DMS79 treated with DMSO at 0.1 percent for 48 hours (cell line): Measurements from ENCODE around the gene OR8D1.

Source experiments
- DNase-seq: peaks from one replicate; lab custom pipeline; 2025; lab: John Stamatoyannopoulos, UW

Gene OR8D1

DNA sequence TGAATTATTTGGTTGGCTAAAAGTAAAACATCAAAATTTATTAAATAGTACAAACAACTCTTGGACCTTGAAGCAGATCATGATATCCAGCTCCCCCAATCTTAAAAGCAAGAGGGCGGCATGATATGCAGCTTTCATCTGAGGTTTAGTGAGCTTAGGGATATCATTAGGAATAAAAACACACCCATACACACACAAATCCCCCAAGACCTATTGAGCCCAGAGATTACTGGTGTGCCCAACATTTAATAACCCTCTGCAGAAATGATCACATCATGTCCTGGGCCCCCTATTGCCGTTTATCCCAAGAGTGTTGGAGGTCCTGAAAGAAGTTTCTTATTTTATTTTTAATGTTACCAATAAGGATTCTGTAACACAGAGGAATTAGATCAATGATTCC is at the start of gene OR8D1:
OR8D1 (minus strand) TSS at position 101 of the 400 bp plus-strand sequence. CDS start 3,183 bp downstream, outside the sequence.
- no peak for DNase-seq

DNA sequence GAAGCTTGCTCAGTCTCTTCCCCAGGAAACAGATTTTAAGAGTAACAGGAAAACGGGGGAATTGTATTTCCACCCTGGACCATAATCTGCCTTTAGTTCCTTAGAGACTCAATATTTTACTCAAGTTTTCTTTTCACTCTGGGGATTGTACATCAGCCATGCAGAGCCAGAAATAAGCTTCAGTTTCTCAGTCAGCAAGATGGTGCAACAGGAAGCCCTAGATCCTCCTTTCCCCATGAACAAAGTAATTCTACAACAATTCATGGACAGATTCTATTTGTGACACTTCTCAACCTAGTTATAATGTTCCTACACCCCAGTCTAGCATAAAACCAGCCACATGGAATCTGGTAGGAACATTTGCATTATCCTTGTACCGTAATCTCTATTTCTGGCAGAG is 45.8 kb upstream of the OR8D1 start:
- DNase-seq, result no peak

DNA sequence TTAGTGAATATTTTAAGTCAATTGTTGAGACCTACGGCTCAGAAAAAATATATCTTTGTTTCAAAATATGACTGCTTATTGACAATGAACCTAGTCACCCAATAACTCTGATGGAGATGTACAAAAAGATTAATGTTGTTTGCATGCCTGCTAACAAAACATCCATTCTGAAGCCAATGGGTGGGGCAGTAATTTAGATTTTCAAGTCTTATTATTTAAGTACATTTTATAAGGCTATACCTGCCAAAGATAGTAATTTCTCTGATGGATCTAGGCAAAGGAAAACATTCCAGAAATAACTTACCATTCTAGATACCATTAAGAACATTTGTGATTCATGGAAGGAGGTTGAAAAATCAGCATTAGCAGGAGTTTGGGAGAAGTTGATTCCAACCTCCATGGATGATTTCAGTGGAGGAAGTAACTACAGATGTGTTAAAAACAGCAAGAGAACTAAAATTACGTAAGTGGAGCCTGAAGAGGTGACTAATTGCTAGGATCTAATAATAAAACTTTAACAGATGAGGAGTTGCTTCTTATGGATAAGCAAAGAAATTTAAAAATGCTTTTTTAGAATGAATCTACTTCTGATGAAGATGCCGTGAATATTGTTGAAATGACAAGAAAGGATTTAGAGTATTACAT is 32.7 kb upstream of the OR8D1 start:
- no peak for DNase-seq

DNA sequence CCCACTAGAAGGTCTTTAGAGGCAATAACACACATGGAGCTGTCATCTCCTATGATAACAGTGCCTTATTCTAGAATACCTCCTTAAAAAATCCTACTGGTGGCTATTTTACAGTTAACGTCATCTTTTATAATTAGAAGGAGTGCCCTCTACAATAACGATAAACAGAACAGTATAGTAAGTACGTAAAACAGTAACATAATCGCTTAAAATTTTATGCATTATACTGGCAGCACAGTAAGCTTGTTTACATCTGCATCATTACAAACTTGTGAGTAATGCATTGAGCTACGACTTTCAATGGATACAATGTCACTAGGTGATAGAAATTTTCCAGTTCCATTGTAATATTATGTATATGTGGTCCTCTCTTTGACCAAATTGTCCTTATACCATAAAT is 30.6 kb upstream of the OR8D1 start:
- no peak for DNase-seq

DNA sequence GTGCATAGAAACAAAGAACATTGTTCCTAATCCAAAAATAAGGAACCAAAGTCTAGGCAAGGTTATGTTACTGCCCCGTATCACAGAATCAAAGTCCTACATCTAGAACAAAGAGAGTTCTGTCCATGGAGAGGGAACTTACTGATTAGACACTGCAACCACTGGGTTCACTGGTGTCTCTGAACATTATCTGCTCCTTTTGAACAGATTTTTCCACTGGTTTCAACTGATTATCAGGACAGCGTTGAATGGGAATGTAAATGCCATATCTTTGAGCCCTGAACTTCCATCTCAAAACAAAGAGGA is 26.3 kb upstream of the OR8D1 start:
- no peak for DNase-seq

DNA sequence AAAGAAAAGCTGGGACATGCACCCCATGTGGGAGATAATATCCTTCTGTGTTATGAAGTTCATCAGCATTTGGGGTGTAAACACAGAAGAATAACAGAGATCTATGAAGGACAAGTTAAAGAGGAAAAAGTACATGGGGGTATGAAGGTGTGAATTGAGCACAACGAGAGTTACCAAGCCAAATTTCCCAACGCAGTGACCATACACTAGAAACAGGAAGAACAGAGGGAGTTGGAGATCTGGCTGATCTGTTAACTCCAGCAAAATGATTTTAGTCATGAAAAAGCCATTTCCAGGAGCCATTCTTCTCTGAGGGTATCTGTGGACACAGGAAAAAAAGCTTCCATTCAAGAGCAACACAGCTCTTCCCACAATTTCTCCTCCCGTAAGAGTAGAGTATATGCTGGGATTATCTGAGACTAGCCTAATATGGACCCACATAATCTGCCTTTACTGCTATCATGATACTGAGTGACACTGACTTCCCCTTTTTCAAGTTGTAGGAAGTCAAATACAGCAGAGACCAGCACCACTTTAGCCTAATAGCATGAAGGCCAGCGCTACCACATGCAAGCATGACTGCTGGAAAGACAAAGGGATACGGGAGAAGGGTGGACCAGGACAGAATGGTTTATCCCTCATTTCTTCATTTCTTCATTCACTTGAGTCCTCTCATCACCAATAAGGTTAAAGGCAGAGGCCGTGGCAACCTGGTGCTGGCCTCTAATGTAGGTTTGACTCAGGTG is 25.8 kb upstream of the OR8D1 start:
- no peak for DNase-seq

DNA sequence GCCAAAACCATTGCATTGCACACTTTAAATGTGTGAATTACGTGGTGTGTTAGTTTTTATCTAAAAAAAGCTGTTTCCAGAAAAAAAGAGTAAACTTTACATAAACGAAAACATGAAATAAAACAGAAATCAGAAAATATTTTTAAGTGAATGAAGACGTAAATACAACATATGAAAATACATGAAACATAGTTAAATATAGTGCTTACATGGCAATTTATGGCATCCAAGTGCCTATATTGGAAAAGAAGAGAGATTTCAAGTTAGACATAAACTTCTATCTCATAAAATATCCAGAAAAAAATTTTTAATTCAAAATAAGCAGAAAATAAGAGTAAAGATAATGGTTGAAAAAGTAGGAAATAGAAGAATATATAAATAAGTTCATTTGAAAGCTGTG is 18.1 kb upstream of the OR8D1 start:
- DNase-seq, result no peak

DNA sequence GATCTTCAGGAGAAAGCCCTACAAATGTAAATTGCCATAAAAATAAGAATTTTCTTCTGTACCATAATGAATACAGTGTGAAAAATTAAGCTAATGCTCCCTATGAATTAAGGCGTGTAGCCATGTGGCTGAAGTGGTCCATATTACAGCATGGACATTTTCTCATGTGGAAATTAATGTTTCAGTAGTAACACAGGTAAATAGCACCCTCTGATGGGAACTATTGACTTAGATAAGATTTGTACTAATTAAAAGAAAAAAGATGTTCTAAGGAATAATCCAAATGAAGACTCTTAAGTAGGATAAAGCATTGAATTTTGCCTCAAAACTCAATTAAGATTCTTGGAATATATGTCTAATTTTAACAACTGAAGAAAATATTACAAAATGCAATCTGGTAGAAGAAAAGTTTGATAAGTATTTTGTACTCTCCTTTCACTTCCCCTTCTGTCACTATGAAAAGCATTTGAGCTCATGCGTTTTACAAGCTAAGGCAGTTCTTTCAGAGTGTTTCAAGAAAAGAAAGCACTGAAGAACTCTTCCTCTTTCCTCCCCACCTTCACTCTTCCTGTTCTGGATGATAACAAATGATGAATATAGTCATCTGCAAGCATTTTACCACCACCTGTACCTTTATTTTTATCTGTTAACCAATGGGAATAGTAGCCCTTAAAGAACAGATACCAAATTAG is 16.2 kb upstream of the OR8D1 start:
- DNase-seq, result no peak

DNA sequence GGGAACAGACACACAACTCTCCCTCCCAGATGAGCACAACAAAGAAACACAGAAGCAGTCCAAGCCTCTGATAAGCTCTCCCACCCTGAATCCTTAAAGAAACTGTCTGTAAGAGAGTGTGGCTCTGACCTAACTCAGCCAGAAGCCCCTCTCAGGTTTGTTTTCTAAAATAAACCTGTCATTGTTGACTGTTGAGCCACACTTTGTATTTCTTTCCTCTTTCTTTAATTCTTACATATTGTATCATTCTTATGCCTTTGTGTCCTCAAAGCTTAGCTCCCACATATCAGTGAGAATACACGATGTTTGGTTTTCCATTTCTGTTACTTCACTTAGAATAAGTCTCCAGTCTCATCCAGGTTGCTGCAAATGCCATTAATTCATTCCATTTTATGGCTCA is 14.0 kb upstream of the OR8D1 start:
- DNase-seq, result no peak

DNA sequence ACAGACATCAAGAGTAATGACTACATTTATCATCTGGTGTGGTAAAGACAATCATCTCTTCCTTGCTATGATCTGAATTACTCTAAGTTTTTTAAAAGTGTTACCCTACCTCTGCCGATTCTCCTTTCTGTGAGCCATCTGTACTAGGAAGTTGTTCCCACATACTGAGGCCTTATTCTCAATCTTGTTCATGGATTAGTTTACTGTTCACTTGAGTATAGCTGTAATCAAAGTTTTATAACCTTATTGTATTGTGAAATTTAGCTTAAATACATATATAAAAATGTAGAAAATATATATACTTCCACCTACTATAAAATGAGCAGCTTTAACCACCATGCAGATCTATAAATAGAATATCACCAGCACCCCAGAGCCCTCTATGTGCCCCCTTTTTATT is 8.6 kb upstream of the OR8D1 start:
- no peak for DNase-seq

DNA sequence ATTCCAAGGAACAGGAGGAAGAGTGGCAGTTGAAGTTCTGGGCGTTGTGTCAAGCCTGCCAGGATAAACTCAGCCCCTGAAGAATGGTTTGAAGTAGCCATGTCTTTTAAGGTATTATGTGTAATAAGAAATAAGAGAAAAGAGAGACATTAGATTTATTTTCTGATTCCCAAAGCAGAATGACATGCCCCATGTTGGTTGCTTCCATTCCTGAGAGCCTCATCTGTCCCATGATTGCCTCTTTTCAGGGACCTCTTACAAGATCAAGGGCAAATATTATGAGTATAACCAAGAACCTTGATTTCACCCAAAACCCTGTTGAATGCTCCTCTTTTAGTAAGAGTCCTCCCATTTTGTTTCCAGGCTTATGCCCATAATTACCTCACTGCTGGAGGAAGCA is 6.3 kb upstream of the OR8D1 start, which contains the start of gene OR8D2:
OR8D2 (minus strand) TSS at position 101 of the 400 bp plus-strand sequence; CDS start at position 101, 0 bp downstream.
- no peak for DNase-seq

DNA sequence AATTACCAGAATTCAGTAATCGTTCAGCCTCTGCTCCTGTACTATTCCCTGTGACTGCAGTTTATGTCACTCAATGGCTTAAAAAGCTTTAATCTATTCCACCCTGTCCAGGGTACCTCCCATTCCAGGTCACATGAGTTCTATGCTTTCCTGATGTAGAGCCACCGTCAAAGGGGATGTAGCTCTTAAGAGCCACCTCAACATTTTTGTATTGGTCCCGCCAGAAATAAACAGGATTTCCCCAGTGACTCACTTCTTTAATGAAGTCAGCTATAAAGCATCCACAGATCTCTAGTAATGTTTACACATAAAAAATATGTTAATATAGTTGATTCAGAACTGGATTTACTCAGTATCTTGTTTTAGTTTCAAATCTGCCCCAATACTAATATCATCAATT is 1.3 kb upstream of the OR8D1 start:
- DNase-seq, result no peak

DNA sequence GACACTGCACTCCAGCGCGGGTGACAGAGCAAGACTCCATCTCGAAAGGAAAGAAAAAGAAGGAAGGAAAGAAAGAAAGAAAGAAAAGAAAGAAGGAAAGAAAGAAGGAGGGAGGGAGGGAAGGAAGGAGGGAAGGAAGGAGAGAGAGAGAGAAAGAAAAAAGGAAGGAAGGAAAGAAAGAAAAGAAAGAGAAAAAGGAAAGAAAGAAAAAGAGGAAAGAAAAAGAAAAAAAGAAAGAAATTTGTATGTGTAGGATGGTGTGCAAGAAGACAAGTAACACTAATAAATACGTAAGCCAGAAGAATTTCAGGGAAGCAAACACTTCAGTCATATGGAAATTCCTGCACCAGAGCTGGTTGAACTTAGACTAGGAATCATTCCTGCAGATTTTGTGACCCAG is 618 bp downstream of the OR8D1 start:
- DNase-seq, result no peak

DNA sequence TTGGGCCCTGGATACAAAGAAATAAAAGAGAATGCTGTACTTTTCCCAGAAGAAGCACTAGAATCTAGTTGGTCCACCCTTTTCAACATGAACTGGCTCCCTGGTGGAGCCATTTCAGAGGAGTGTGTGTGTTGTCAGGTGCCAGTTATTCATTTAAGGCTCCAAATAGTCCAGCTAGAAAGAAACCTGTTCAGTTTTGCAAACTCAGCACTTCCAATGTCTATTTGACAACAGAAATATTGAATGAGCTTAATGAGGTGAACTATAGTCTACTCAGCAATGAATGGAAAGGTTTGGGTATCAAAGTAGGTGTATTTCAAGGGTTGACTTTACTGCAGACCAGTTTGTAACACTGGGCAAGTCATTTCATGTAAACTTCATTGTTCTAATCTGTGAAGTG is 2.1 kb downstream of the OR8D1 start:
- DNase-seq, result no peak

DNA sequence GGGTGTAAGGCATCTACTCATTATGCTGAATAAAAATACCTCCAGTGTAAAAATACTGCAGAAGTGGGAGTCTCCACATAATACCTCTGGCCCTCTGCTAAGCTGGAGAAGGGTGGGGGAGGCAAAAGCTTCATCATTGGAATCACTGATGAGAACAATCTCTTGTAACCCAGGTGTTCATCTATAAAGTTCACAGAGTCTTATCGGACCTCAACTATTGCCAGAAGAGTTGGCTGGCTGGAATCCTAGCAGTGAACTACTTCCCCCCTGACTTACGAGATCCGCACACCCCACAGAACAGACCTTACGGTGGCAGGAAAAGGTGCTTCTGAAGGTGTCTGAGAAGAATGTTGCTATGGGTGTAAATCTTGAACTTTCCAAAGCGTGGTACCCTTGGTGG is 2.5 kb downstream of the OR8D1 start:
- no peak for DNase-seq

DNA sequence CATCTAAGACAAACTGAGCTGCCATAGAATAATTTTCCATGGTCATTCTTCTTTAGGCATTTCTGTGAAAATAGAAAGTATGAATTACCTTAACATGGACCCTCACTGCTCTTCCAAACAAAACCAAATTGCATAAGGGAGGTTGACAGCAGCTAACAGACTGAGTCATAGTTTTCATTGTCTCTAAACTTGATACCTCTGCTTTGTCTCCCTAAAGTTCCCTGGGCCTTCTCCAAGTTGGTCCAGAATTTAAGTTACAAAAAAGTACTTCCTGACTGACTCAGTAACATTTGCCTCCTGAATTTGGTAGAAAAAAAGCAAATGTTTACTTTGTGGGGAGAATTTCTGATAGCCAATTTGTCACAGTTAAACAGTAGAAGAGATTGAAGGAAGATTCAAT is 3.0 kb downstream of the OR8D1 start:
- DNase-seq, result no peak

DNA sequence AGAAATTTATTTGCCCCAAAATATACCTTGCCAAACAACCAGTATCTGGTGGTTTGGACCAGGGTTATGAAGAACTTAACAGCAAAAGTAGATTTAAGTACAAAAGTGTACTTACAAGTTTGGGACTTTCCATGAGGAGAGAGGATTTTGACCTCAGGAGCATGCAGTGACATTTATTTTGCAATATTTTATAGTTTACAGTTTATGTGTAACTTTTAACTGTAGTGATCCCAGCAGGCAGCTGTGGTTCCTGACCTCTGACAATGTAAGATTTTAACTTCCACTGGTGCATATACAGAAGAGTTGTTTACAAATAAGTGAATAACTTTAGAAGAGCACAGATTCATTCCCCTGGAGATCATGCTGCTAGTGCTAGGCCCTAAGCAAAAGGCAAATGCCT is 6.7 kb downstream of the OR8D1 start:
- DNase-seq, result no peak

DNA sequence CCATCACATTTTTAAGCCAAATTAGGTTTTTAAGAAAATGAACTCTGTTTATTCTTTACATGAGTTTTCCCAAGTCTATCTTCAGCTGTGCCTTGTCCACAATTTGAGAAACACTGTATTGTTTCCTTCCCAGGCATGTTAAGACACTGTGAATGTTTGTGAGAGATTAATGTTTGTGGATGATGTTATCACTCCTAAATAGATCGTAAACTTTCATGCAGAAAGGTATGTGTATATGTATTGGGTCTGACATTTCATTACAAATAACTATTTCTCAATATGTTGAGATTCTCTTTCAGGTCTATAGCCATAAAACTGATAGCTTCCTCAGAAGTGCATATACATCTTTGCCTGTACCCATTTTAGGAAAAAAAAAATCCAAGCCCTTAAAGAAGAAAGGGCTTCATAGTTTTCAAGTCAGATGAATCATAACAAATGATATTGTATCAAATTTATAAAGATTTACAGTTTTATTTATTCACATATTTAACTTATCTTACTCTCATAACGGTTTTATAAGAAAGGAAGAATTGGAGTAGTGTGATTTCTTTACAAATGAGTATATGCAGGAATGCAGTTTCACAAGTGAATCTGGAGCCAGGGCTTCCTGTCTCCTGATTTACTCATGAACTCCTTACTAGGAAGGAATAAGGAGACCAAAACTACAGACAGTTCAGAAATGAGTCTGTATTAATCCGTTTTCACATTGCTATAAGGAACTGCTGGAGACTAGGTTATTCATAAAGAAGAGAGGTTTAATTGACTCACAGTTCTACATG is 11.2 kb downstream of the OR8D1 start:
- DNase-seq, result no peak

DNA sequence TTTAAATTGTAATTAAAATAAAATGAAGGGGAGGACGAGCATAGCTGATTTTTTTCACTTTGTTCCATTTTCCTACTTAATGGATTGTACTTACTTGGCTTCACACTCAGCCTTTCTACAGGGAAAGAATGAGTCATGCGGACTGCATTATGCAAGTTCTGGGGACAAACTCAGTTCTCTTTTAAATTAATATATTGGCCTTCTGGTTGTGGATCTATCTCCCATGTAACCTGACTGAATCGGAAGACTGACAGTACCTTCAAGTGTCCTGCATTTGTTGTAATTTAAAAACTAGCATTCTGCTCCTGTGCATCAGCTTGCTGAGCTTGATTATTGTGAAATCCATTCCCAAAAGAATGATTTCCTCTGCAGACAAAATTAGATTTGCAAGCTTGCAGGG is 12.2 kb downstream of the OR8D1 start:
- DNase-seq, result no peak

DNA sequence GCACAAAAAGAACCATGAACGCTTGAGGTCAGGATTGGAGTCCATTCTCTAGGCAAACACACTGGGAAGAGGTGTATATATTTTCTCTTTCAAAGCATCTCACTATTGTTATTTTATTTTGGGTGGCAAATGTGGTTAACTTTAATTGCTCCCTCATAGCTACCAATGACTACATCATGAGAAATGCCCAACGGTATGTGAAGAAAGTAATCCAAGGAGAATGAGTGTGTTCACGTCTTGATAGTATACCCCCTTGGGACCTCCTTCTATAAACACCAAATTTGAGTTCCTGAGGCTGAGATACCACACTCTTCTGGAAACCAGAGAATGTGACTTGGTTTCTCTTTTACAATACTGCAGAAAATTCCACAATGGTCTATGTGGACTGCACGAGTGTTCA is 15.8 kb downstream of the OR8D1 start:
- DNase-seq, result no peak

DNA sequence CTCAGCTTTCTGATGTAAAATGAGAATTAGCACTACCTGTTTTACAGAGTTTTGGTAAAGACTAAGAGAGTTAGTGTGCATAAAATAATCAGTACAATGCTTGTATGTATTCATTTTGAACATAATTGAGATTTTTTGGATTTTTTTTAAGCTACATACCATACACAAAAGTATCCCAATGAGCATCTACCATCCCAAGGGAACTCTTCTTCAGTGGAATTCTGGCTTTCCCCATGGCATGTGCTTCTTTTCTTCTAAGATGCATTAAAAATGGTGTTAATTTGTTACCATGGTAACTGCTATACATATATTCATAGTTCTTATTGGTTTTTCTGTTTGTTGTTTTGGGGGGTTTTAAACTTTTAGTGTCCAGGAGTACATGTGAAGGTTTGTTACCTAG is 17.7 kb downstream of the OR8D1 start:
- no peak for DNase-seq

DNA sequence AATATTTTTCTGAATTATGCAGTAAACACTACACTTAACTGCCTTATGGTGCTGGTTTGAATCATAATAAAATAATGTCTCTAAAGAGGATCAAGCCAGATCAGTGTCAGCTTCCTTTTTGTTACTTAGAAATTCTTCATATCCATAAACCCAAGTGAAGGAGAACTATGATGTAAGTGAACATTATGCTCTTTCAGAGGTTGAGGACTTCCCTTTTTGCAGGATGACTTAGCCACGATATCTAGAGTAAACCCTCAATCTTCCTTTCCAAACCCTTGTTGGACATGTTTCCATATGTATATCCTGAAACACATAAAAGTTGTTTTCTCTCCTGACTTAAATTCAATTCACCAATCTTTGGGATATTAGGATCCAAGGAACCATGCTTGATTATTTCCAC is 19.1 kb downstream of the OR8D1 start:
- no peak for DNase-seq
